PFSK-1 (cell line): ENCODE data around the gene LOXHD1.

Experiments used
- FOXP2 ChIP-seq: optimal IDR thresholded peaks from 2 replicates; pipeline ENCODE3; 2011; ENCODE audit warnings: borderline replicate concordance, control low read depth, inconsistent platforms; ENCODE audit not compliant: insufficient read depth; ENCODE audit errors: extremely low read length, extremely low read depth
- POLR2AphosphoS5 ChIP-seq: IDR thresholded peaks from 2 replicates; pipeline ENCODE4 v1.6.1; 2012; ENCODE audit warnings: low read depth, mild to moderate bottlenecking, control low read depth, low read length, moderate library complexity
- REST ChIP-seq, 2 experiments: IDR thresholded peaks; 2 replicates each; pipeline versions ENCODE4 v1.6.1 to v1.8.0; 2011 to 2012; ENCODE audit warnings: low read depth in 2 of 2, low read length in 2 of 2, control low read depth in 1 of 2, inconsistent platforms in 1 of 2, mild to moderate bottlenecking in 1 of 2, moderate library complexity in 1 of 2; ENCODE audit not compliant: insufficient read depth in 1 of 2
- SIN3A ChIP-seq: IDR thresholded peaks from 2 replicates; pipeline ENCODE4 v1.6.1; 2012; ENCODE audit warnings: mild to moderate bottlenecking, low read length, moderate library complexity, borderline replicate concordance; ENCODE audit not compliant: insufficient read depth
- TAF1 ChIP-seq: IDR thresholded peaks from 2 replicates; pipeline ENCODE4 v1.6.1; 2012; ENCODE audit warnings: low read length, control low read depth, borderline replicate concordance; ENCODE audit not compliant: insufficient read depth

The LOXHD1 gene

GRCh38 chr18:46676182-46676835 is 19.3 kb upstream of the LOXHD1 start:
- no peak for TF ChIP-seq TAF1
- TF ChIP-seq SIN3A, result no peak
- TF ChIP-seq REST (IDR thresholded peaks at IDR 0.05; ENCODE audit: insufficient read depth in 1 of 2, low read depth in 2 of 2, low read length in 2 of 2), result no peak
- no peak for TF ChIP-seq POLR2AphosphoS5
- no peak for TF ChIP-seq FOXP2

- TF ChIP-seq TAF1 (no peak), POLR2AphosphoS5 (no peak), SIN3A (no peak), REST (IDR thresholded peaks at IDR 0.05; ENCODE audit: insufficient read depth in 1 of 2, low read depth in 2 of 2, low read length in 2 of 2) (no peak), FOXP2 (no peak)
Observed at GRCh38 chr18:46675112-46675511, 18.1 kb upstream of the LOXHD1 start.

GRCh38 chr18:46672062-46672970 is 15.3 kb upstream of the LOXHD1 start:
- TF ChIP-seq REST (IDR thresholded peaks at IDR 0.05; ENCODE audit: insufficient read depth in 1 of 2, low read depth in 2 of 2, low read length in 2 of 2) (no peak), TAF1 (no peak), FOXP2 (no peak), SIN3A (no peak), POLR2AphosphoS5 (no peak)

GRCh38 chr18:46668694-46669093 is 11.7 kb upstream of the LOXHD1 start:
- TF ChIP-seq POLR2AphosphoS5 (no peak), TAF1 (no peak), REST (IDR thresholded peaks at IDR 0.05; ENCODE audit: insufficient read depth in 1 of 2, low read depth in 2 of 2, low read length in 2 of 2) (no peak), FOXP2 (no peak), SIN3A (no peak)
